ENCODE data around the gene CLMN.

Gene CLMN

GRCh38 chr14:95240859-95241813, 78.6 kb downstream of the CLMN start:
- no peak for DNase-seq (ENCODE audit: low spot score)

GRCh38 chr14:95238487-95239298, 81.0 kb downstream of the CLMN start:
- no peak for DNase-seq (ENCODE audit: low spot score)

- no peak for DNase-seq (ENCODE audit: low spot score)
These were observed 81.8 kb downstream of the CLMN start for GRCh38 chr14:95237958-95238340.

- no peak for DNase-seq (ENCODE audit: low spot score)
These were observed 82.4 kb downstream of the CLMN start for GRCh38 chr14:95237121-95237957.

GRCh38 chr14:95236221-95236620, 83.5 kb downstream of the CLMN start:
- no peak for DNase-seq (ENCODE audit: low spot score)

- DNase-seq (ENCODE audit: low spot score): no peak
These were observed 83.9 kb downstream of the CLMN start for GRCh38 chr14:95235767-95236166.

GRCh38 chr14:95235351-95235750, 84.4 kb downstream of the CLMN start:
- no peak for DNase-seq (ENCODE audit: low spot score)

GRCh38 chr14:95234426-95234825, 85.3 kb downstream of the CLMN start:
- DNase-seq (ENCODE audit: low spot score): no peak

GRCh38 chr14:95233702-95234241, 85.9 kb downstream of the CLMN start:
- DNase-seq (ENCODE audit: low spot score): no peak

- DNase-seq (ENCODE audit: low spot score): no peak
These were observed 86.7 kb downstream of the CLMN start for GRCh38 chr14:95232894-95233584.

GRCh38 chr14:95231966-95232633, 87.6 kb downstream of the CLMN start:
- no peak for DNase-seq (ENCODE audit: low spot score)

- no peak for DNase-seq (ENCODE audit: low spot score)
These were observed 90.0 kb downstream of the CLMN start for GRCh38 chr14:95229749-95230148.

- no peak for DNase-seq (ENCODE audit: low spot score)
These were observed 91.5 kb downstream of the CLMN start for GRCh38 chr14:95228240-95228639.

- no peak for DNase-seq (ENCODE audit: low spot score)
These were observed 92.3 kb downstream of the CLMN start for GRCh38 chr14:95227279-95227860.

- DNase-seq (ENCODE audit: low spot score): no peak
These were observed 92.9 kb downstream of the CLMN start for GRCh38 chr14:95226801-95227200.

- DNase-seq (ENCODE audit: low spot score): no peak
These were observed 94.3 kb downstream of the CLMN start for GRCh38 chr14:95225251-95225887.

GRCh38 chr14:95222870-95223398, 96.8 kb downstream of the CLMN start:
- no peak for DNase-seq (ENCODE audit: low spot score)

GRCh38 chr14:95222151-95222631, 97.5 kb downstream of the CLMN start:
- no peak for DNase-seq (ENCODE audit: low spot score)

GRCh38 chr14:95221531-95221930, 98.2 kb downstream of the CLMN start:
- no peak for DNase-seq (ENCODE audit: low spot score)
